ENCODE measurements around the gene SH3PXD2A.
A peak's percentile ranks its signal among the peaks of the same experiment; 100 is the strongest.
"Not testable (repeated sequence)": the region's sequence is repeated elsewhere in the genome, so short reads cannot be mapped to it uniquely, and the experiment has no call there.

The SH3PXD2A gene

DNA sequence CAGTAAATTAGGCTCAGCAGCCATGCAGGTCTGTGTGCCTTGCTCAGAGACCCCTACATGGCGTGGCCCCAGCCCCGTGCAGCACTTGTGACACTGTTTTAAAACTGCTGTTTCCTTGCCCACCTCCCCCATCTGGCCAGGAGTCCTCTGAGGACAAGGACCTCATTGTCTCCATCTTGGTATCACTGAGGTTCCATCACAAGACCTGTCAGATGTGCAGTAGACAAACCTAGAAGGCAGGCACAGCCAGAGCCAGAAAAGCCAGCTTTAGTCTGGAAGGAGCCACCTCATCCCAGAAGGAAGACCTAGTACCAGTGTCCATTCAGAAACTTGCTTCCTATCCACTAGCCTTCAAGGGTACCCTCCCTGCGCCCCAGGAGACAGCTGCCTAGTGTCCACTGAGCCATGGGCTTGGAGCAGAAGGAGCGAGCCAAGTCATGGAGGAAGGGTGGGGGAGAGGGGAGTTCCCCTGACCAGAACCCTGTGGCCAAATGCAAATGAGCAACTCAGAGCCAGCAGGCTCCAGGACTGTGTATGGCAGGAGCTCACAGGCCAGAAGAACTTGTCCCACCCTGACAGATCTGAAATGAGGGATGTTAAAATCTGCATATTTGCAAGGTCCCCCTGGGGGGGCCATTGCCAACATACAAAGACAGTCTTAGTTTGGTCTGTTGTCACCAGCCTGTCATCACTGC lies 176.1 kb downstream of the SH3PXD2A start:
- DNase-seq = no peak

DNA sequence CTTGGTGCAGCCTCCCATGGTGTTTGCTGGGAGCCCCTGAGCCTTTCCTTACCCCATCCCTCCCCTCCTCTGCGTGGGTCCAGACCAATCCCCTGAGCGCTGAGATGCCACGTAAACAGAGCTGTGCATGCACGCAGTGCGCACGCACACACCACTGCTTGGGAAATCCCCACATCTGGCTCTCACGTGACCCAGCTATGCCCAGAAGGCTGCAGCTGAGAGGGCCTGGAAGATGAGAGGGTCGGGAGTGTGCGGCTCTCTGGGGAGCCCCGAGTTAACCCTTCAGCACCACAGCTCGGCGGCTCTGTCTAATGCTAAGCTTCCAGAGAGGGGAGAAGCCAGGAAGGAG lies 177.2 kb downstream of the SH3PXD2A start:
- peak; percentile 77 to 88 for DNase-seq

DNA sequence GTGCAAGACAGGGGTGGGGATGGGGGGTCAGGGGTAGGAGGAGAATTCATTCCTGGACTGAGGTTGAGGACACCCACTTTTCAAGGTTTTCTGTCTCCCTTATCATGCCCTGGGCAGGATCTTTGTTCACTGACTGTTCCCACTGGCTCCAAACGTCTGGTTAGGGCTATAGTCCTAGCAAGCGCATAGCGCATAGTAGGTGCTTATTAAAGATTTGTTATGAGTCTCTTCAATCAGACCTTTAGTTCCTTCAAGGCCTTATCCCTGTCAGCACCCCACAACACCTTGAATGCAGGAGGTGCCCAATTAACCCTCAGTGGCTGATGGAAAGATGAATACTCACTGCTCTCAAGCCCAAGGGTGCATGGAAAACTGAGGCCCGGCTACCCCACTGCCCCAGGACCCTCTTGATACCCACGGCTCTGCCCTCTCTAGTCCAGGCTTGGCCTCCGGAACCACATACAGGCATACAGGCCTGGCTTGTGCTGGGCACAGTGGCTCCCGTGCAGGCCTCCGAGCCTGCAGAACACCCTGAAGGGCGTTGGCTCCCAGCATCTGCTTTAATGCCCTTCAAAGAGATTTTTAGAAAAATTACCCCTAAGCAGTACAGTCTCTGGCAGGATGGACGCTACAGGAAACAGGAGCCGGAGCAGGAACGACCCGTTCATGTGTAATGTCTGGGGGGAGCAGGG lies 177.7 kb downstream of the SH3PXD2A start:
- no peak for DNase-seq

DNA sequence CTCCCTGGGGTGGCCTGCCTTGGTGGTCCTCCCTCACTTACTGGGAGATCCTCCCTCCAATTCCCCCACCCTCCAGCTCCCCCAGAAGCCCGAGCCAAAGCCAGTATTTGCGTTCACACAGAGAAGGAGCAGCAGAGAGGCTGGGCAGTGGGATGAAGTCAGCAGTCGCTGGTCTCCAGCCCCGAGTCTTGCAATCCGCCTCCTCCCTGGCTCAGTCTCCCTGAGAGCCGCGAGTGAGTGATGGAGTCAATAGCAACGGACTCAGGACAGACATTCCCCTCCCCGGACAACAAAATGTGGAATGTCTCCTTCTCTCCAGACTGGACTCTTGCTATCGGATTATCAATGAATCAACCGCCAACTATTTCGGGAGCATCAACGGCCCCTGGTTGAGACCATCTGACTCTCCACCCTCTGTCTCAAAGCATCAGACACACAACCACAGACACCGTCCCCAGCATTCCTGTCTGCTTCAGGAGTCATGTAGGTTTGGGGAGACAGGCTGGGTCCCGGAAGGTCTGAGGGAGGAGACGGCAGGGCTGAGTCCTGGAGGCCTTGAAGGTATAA lies 178.4 kb downstream of the SH3PXD2A start:
- no peak for DNase-seq

GRCh38 chr10:103676058-103676785 lies 179.2 kb downstream of the SH3PXD2A start:
- DNase-seq = no peak

GRCh38 chr10:103673606-103674005 lies 181.8 kb downstream of the SH3PXD2A start:
- no peak for DNase-seq

DNA sequence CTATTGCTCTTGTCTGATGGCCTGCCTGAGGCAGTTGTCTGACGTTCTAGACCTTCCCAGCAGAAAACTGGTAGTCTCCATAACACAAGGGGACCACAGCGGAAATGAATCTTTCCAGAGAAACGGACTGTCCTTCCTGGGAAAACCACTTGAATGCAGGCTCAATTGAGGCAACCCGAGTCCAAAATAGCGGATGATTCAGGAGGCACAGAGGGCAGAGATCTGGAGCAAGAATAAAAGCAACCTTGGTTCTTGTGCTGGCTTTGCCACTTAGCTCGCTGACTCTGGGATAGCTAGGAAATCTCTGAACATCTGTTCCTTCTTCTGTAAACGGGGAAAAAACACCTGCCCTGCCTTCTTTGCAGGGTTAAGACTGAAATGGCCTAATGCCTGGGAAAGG lies 183.0 kb downstream of the SH3PXD2A start:
- DNase-seq = no peak

DNA sequence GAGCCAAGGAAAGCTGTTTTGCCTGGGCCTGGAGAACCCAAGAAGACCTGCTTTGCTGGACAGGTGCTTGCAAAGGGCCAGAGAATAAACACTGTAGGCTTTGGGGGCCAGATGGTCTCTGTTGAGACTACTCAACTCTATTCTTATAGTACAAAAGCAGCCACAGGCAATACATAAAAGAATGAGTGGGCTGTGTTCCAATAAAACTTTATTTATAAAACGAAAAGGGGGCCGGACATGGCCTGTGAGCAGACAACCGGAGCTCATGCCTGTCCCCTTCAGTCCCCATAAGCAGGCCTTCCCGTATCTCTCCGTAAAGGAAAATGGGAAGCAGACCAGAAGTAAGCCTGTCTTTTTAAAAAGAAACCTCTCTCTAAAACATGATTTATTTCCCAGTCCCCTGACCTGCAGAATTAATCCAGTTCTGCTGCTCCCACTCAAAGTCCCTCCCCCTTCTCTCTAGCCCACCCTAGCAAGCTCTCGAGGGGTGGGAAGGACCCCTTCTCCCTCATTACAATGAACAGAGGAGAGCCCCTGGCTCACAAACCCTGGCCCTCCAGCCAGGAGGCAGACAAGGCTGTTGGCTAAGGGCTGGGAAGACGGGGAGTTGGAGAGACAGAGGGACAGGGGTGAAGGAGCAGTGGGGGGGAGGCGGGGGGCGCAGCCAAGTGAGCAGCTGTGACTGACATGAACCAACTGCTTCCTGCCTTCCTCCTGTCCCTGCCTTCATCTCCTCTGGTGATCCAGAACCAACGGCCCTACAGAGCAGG lies 184.1 kb downstream of the SH3PXD2A start:
- DNase-seq = no peak

DNA sequence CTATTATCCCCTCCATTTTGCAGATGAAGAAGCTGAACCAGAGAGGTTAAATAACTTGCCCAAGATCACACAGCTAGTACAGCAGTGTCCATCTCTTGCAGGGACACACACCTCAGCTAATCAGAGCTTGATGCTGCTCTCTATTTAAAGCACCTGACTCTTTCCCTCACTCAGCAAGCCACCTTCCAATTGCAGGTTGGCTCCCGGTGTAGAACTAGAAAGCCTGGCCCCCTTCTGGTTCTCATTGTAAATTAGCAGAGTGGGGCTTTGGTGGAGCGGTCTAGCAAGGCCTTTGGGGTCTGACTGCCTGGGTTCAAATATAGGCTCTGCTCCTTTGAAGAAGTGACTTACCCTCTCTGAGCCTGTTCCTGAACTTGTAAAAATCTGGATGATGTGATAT lies 185.4 kb downstream of the SH3PXD2A start:
- DNase-seq = no peak

- no peak for DNase-seq
These were observed 186.0 kb downstream of the SH3PXD2A start for GRCh38 chr10:103669243-103669929.

GRCh38 chr10:103668351-103669242 lies 186.8 kb downstream of the SH3PXD2A start:
- DNase-seq = no peak

DNA sequence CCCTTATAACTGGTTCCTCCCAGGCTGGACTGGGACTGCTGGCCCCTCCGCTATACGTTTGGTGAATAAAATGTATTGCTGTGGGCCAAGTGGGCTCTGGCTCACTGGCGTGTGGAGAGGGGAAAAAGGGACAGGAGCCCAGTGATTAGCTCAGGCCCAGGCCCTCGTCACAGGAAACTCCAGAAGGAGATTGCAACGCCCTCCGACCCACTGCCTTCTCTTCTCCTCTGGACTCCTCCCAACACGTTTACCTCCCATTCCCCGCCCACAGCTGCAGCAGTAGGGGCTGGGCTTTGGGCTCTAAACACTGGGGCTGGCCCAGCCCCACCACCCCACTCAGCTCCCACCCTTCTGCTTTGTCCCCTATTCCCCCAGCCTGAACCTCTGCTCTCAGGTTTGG lies 188.0 kb downstream of the SH3PXD2A start:
- no peak for DNase-seq

DNA sequence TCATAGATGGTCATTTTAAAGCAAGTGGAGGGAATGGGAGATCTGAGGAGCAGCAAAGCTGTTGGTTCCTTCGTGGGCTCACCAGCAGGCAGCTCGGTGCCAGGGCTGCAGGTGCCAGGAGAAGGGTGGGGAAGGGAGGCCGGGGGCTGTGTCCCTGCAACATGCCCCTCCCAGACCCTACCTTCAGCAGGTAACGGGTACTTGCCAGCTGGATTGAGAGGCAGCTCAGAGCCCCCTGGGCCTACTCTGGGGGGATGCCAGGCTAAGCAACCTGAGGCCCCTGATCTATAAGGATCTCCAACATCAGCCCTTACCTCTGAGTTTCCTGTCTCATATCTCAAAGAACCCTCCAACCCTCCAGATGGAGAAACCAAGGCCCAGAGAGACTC lies 188.6 kb downstream of the SH3PXD2A start:
- no peak for DNase-seq

DNA sequence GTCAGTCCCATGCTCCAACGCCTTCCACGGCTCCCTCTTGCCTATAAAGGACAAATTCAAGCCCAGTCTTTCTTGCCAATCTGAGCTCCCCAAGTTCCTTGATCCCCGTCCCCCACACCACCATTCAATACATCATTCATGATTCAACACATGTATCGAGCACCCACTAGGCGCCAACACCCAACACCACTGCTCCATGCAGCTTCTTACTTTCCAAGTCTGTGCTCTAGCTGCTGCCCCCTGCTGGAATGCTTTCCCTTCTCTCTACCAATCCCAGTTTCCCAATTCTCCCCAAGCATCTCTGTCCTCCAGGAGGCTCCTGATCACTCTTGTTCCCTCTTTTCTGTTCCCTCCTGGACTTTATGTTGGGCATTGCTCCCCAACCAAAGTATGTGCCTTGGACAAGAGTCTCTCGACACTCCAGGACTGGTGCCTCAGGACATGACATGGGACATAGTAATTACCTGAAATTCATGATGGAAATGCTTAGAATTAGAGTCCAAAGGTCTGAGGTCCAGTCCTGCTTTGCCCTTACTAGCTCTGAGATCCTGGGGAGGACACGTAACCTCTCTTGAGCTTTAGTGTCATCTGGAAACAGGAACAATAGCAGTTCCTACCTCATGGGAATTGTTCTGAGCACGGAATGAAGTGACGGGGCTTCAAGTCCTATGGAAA lies 189.2 kb downstream of the SH3PXD2A start:
- no peak for DNase-seq

- DNase-seq = no peak
These were observed 190.1 kb downstream of the SH3PXD2A start for GRCh38 chr10:103665162-103665889.

GRCh38 chr10:103663802-103664201 lies 191.6 kb downstream of the SH3PXD2A start:
- DNase-seq = no peak

GRCh38 chr10:103663236-103663635 lies 192.1 kb downstream of the SH3PXD2A start:
- DNase-seq = no peak

- DNase-seq = not testable (repeated sequence)
These were observed 192.7 kb downstream of the SH3PXD2A start for GRCh38 chr10:103662704-103663103.

DNA sequence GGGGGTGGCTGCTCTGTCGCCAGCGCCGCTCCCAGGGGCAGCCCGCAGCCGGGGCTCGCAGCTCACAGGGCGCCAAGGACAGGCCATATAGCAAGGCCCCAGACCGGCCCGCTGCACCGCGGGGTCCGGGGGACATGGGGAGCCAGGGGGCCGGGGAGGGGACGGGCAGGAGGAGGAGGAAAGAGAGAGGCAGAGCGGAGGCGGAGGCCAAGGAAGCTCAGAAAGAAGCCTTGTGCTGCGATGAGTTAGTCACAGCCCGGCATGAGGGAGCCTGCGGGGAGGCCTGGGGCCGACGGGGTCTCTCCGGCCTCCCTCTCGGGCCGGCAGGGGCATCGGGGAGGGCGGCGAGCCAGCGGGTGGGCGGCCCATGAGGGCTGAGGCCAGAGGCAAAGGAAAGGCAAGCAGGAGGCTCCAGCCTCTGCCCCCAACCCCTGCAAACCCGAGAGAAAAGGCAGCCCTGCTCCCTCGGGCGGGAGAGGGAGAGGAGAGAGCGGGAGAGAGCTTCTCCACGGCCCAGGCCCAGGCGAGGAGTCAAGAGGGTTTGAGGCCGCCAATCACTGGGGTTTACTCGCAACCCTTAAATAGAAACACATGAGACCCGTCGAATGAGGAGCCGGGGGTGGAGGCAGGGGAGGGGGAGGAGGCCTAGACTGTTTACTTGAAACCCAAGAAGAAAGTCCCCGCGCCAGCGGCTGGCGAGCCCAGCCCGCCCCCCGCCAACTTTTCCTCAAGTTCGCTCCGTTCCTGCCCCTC lies 194.0 kb downstream of the SH3PXD2A start:
- DNase-seq = peak; percentile 20 to 36

Data from stimulated activated CD4-positive, alpha-beta T cell treated with anti-CD3 and anti-CD28 coated beads, Interleukin-4, amount 100 ng/mL, for 4 hours (primary cell).